GM18498 (cell line): ENCODE measurements around the gene TCTA.

Source experiments
- ATAC-seq: cut with Tn5 transposase; IDR thresholded peaks from one replicate; pipeline ENCODE4 v1.9.1; 2021; ENCODE audit warnings: mild to moderate bottlenecking, moderate library complexity; ENCODE audit not compliant: unreplicated experiment

TCTA gene

DNA sequence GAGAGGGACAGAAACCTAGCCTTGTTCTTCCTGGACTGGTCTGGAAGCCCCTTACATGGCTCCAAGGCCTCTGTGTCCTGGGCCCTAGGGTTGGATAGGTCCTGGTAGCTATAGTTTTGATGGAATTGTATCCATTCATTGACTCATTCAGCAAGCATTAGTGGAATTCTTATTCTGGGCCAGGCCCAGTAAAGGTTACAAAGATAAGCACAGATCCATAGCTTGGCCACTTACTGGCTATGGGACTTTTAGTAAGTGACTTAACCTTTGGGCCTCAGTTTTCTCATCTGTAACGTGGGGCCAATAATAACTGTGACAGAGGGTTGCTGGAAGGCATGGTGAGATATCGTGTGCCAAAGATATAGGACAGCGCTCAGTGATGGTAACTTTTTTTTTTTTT, 44.2 kb downstream of the TCTA start:
- ATAC-seq = no peak

DNA sequence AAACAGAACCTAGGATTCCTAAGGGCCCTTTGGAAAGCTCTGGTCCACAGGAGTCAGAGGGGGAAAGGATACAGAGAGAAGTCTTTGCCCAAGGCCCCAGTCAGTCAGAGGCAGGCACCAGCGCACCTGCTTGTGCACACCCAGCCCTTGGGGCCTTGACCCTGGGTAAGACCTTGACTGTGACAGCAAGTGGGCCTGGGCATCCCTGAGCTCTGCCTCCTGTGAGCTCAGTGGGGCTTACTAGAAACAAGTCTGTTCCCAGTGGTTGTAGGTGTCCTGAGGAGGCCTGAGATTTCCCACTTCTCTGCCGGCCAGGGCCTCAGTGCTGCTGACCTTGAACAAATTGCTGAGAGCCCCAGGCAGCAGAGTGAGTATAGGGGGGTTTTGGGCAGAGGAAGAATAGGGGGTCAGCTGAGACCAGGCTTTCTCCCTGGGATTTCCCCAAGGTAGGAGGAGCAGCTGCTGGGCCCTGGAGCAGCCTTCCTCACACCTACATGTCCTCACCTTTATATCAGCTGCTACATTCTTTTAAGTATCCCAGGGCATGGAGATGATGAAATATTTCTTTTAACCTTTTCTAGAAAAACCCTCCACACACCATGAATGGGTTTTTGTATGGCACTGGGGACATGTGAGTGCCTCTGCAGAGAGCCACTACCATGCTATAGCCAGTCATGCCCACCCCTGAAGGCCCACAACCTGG, 48.1 kb downstream of the TCTA start:
- no peak for ATAC-seq

DNA sequence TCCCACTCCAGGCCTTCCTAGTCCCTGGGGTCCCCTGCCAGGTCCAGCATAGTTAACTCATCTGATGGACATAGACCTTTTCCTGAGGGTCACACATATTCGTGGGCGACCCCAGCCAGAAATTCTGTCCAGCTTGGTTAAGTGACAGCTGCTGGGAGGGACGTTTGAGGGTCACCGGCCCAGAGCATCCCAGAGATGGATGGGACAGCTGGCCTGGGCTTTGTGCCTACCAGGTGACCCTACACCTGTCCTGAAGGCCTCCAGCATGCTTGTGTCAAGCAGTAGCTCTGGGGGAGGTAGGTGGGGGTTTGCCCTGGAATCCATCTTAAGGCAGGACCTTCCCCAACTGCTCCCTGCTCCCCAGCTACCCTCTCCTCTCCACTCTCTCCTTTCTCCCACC, 48.7 kb downstream of the TCTA start:
- no peak for ATAC-seq

- no peak for ATAC-seq
Observed at GRCh38 chr3:49461443-49462171, 49.4 kb downstream of the TCTA start.

- no peak for ATAC-seq
Observed at GRCh38 chr3:49462222-49462621, 50.0 kb downstream of the TCTA start.

- no peak for ATAC-seq
Observed at GRCh38 chr3:49465270-49466034, 53.2 kb downstream of the TCTA start.
